Epithelial cell of esophagus (primary cell): Measurements from ENCODE around the gene CDH16.

ENCODE experiments used
- DNase-seq: peaks from one replicate; pipeline ENCODE4 v3.0.0; 2010; ENCODE audit warnings: low read depth
- H3K4me3 ChIP-seq: 2 replicates; pipeline ENCODE4 v1.5.1; 2011; ENCODE audit warnings: mild to moderate bottlenecking, low read length, control low read depth
- TF ChIP-seq, protein P1 (sequence below): IDR thresholded peaks from 2 replicates; pipeline ENCODE4 v1.5.1; 2011; ENCODE audit warnings: low read depth, mild to moderate bottlenecking, low read length, control low read depth, inconsistent platforms; ENCODE audit not compliant: insufficient read depth; ENCODE audit errors: missing control alignments

CDH16 gene

DNA sequence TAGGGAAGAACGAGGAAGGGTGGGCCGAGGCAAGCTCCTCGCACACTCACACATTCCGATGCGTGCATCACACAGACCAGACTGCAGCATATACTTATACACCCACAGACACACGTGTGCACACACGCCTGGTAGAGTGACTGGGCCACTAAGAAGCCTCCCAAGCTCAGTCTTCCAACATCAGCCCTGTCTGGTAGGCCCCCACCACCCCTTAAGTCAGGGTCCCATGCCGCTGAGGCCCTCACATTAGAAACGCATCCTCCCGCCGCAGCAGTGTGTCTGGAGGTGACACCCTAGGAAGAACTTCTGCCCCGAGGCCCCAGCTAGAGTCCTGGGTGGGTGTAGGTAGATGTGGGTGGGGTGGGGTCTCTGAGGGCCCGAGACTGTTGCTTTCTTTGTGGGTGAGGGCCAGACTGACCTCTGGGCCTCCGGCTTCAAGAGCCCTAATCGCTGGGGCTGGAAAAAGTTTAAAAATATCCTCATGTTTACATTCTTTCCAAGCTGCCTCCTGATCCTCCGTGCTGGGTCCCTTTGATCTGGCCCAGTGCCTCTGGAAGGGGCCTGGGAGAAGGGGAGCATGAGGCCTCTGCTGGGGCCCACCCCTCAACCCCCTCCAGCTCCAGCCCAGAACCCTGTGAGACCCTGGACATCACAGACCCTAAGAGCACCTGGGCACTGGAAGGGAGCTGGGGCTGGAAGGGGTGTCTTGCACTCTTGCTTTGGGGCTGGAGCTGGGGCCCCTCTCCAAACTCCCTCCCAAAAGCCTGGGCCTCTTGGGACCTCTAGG, 13.6 kb downstream of the CDH16 start:
- H3K4me3 ChIP-seq = no peak overlapping the region
- peak; percentile 67 for DNase-seq
- TF ChIP-seq, protein P1, sequence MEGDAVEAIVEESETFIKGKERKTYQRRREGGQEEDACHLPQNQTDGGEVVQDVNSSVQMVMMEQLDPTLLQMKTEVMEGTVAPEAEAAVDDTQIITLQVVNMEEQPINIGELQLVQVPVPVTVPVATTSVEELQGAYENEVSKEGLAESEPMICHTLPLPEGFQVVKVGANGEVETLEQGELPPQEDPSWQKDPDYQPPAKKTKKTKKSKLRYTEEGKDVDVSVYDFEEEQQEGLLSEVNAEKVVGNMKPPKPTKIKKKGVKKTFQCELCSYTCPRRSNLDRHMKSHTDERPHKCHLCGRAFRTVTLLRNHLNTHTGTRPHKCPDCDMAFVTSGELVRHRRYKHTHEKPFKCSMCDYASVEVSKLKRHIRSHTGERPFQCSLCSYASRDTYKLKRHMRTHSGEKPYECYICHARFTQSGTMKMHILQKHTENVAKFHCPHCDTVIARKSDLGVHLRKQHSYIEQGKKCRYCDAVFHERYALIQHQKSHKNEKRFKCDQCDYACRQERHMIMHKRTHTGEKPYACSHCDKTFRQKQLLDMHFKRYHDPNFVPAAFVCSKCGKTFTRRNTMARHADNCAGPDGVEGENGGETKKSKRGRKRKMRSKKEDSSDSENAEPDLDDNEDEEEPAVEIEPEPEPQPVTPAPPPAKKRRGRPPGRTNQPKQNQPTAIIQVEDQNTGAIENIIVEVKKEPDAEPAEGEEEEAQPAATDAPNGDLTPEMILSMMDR = no peak

DNA sequence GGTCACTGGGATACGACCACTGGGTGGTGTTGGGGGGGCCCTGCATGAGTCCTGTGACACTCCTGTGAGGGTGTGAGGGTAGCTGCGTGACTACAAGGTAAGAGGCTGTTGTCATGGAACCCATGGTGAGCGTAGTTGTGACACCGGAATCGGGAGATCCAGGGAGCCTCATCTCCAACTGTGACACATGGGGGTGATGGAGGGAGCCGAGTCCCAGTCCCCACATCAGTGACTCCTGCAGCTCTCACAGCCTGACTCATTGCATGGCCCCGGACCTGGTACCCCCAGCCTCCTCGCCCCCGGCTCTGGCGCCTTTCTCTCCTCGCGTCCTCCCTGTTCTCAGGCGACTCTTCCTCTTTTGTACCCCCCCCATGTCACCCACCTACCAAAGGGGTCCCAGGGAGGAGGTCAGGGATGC, 14.2 kb downstream of the CDH16 start:
- TF ChIP-seq, protein P1 = no peak
- no peak for DNase-seq
- H3K4me3 ChIP-seq = no peak overlapping the region

DNA sequence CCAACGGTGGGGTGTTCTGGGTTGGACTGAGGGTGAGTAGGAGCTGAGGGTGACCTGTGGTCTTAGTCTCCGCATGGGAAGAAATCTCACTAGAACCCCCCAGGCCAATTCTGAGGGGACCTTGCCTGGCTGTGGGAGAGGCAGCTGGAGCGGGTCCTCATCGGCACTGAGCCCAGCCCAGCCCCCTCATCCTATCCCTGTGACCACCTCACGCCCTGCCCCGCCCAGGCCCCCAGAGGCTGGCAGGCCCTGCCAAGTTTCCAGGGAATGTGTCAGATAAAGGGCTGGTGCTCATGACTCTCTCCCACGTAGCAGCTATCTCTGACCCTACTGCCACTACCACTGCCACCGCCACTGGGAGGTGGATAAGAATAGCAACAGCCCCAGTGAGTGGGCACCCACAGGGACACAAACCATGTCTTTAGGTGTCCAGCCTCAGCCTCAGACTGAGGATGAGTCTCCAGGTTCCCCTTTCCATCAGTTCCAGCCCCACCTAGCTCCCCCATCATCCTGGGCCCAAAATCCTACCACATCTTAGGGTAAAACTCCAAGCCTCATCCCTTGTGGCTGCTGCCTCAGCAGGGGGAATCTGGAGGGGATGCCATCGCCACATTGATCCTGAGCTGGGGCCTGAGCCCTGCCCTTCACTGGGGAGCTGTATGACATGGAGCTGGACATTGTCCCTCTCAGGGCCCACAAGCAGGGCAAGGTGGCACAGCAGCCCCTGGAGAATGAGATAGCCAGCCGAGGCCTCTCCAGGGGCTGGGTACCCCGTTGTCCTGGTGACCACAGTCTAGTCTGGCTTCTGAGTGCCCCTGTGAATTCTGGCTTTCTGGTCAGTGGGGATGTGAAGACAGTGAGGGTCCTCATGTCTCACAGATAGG, 14.9 kb downstream of the CDH16 start:
- H3K4me3 ChIP-seq = no peak overlapping the region
- DNase-seq = no peak
- TF ChIP-seq, protein P1 = no peak

DNA sequence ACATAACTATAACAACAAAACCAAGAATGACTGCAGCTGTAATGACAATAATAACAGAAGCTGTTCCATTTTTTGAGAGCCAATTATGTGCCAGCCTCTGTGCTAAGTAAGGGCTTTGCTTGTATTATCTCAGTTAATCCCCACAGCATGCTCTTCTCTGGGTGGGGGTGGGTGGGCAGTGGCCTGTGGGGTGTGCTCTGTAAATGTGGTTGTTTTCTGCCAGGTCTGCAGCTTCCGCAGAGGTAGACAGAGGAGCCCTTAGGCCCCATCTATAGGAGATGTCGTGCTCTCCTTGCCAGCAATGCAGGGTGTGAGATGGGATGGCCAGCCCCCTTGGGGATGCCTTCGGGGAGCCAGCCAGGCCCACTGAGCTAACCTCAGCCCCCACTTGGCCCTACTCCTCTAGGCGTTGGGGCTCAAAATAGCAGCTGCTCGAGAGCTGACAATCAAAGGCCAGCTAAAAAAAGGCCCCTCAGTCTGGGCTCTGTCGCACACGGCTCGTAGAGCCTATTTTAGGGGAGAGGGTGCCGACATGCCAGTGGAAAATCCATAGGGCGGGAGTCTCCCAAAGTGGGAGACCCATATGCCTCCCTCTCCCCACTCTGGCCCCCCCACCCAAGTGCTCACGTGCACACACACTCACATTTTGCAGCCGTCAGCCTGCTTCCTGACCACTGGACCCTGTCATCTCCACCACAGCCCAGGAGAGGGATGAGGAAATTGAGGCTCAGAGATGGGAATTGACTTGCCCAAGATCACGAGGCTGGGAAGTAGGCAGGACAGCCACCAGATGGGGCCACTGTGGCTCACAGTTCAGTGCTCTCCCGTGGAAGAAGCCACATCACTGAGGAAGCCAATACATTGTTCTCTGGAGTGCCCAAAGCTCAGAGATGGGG, 15.8 kb downstream of the CDH16 start:
- DNase-seq = peak; percentile 39
- no peak overlapping the region for H3K4me3 ChIP-seq
- TF ChIP-seq, protein P1 = no peak

DNA sequence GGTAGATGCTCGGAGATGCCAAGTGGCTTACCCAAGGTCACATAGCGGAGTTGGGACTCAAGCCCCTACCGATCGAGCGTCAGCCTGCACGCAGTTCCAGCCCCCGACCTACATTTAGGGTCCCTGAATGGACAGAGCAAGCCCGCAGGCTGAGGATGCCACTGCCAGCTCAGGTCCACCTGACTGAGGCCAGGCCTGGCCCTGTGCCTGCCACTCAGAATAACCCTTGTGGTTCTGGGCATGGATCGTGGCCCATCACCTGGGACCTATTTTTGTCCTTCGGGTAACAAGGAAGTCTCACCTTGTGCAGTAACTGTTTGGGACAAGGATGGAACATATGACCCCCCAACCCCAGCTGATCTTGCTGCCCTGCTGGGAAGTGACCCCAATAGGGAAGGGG, 17.1 kb downstream of the CDH16 start:
- no peak overlapping the region for H3K4me3 ChIP-seq
- TF ChIP-seq, protein P1 = no peak

DNA sequence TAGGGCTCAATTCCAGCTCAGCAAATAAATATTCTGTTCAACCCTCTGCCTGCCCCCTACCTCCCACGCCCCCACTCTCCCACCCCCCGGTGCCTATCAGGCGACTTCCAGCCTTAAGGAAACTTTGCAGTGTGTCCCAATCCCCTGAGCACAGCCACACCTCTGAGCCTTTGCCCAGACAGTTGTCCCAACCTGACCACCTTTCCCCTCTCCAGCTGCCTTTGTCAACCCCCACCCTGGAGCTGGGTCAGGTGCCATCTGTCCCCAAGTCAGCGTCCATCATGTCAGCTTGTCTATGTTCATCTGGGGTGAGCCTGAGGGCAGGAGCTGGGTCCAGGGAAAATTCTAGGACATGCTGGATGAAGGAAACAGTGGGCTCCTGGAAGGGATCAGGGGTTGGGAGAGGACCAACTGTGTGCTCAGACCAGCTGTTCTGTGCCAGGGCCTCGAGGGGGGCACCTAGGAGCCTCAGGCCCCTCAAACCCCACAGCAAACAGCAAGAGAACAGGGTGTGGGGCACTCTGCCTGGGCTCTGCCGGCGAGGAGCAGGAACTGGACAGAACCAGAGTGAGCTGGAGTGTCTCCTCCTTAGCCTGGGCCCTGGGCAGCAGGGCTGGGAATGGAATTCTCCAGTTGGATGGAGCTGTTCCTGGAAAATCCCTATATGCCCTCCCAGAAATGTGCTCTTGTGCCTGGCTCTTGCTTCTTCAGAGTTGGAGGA, 17.8 kb downstream of the CDH16 start:
- TF ChIP-seq, protein P1 = no peak
- no peak overlapping the region for H3K4me3 ChIP-seq
- DNase-seq = no peak

More for the DNA sequence above, 17.1 kb downstream of the CDH16 start:
- no peak for DNase-seq
